ENCODE data around the gene TNFRSF17. TPM values are rescaled to one million over a fixed set of nuclear protein-coding genes. Genes with fewer than 3 reads are reported as not detected.

The TNFRSF17 gene
- total and polyA plus RNA-seq, 2 of the 13 experiments (the other 11 are each of a cell fraction or from before 2014, with no cell fraction given): not detected

- TF ChIP-seq THAP8 (CRISPR knock-in tag; IDR thresholded peaks at IDR 0.05; ENCODE audit: borderline replicate concordance): no peak
- peak; percentile 22; the same call in 1 of the 2 replicates for TF ChIP-seq SNAPC5 (CRISPR knock-in tag; IDR thresholded peaks at IDR 0.05; ENCODE audit: borderline replicate concordance)
- no peak for TF ChIP-seq ATAD3A (CRISPR knock-in tag; IDR thresholded peaks at IDR 0.05)
- TF ChIP-seq RBAK (CRISPR knock-in tag; IDR thresholded peaks at IDR 0.05): no peak
- no peak for TF ChIP-seq SMAD3 (CRISPR knock-in tag; IDR thresholded peaks at IDR 0.05)
- TF ChIP-seq RNF219 (CRISPR knock-in tag; IDR thresholded peaks at IDR 0.05): peak; percentile 85; the same call in 1 of the 2 replicates
- no peak for TF ChIP-seq SP4 (CRISPR knock-in tag; IDR thresholded peaks at IDR 0.05)
- TF ChIP-seq ZNF724P (CRISPR knock-in tag; IDR thresholded peaks at IDR 0.05; ENCODE audit: borderline replicate concordance): no peak
- no peak for TF ChIP-seq ZBTB37 (CRISPR knock-in tag; IDR thresholded peaks at IDR 0.05)
- TF ChIP-seq CEBPG (CRISPR knock-in tag; IDR thresholded peaks at IDR 0.05): peak; percentile 68
- TF ChIP-seq ZNF292 (CRISPR knock-in tag; IDR thresholded peaks at IDR 0.05; ENCODE audit: borderline replicate concordance, low read depth): no peak
- 0 out of 2 replicates have a peak, but pooled peaks have one; percentile 29 for TF ChIP-seq ELF1 (CRISPR knock-in tag; IDR thresholded peaks at IDR 0.05)
- TF ChIP-seq EEA1 (CRISPR knock-in tag; IDR thresholded peaks at IDR 0.05; ENCODE audit: borderline replicate concordance): no peak
- no peak; the same call in 1 of the 2 replicates for TF ChIP-seq ZNF639 (CRISPR knock-in tag; conservative IDR thresholded peaks at IDR 0.05)
- peak; percentile 28 for TF ChIP-seq SIX1 (CRISPR knock-in tag; IDR thresholded peaks at IDR 0.05; ENCODE audit: borderline replicate concordance)
- no peak for TF ChIP-seq RFXAP (CRISPR knock-in tag; IDR thresholded peaks at IDR 0.05; ENCODE audit: borderline replicate concordance)
- TF ChIP-seq ATF2 (CRISPR knock-in tag; IDR thresholded peaks at IDR 0.05): peak; percentile 0; the same call in 1 of the 2 replicates
- TF ChIP-seq ZBTB26 (CRISPR knock-in tag; IDR thresholded peaks at IDR 0.05; ENCODE audit: borderline replicate concordance): no peak
- no peak for TF ChIP-seq GLMP (CRISPR knock-in tag; IDR thresholded peaks at IDR 0.05; ENCODE audit: borderline replicate concordance)
Observed at GRCh38 chr16:11916524-11917285, 48.3 kb upstream of the TNFRSF17 start (continued).

All from HepG2 (cell line).